Ishikawa (cell line): ENCODE results near the gene CPNE4.

Experiments
- CEBPB ChIP-seq: IDR thresholded peaks from 2 replicates; pipeline ENCODE4 v1.6.1; 2012
- CREB1 ChIP-seq: IDR thresholded peaks from 2 replicates; pipeline ENCODE4 v1.6.1; 2012; ENCODE audit warnings: low read depth
- EGR1 ChIP-seq: IDR thresholded peaks from 2 replicates; pipeline ENCODE4 v1.6.1; 2012
- EP300 ChIP-seq: IDR thresholded peaks from 2 replicates; pipeline ENCODE4 v1.6.1; 2012; ENCODE audit warnings: borderline replicate concordance
- FOXM1 ChIP-seq: IDR thresholded peaks from 2 replicates; pipeline ENCODE4 v1.6.1; 2012; ENCODE audit warnings: low read depth, borderline replicate concordance
- NFIC ChIP-seq: IDR thresholded peaks from 2 replicates; pipeline ENCODE4 v1.6.1; 2012
- RAD21 ChIP-seq: IDR thresholded peaks from 2 replicates; pipeline ENCODE4 v1.6.1; 2012; ENCODE audit warnings: low read depth
- TAF1 ChIP-seq: IDR thresholded peaks from 2 replicates; pipeline ENCODE4 v1.6.1; 2012; ENCODE audit warnings: low read depth, mild to moderate bottlenecking
- TCF12 ChIP-seq: IDR thresholded peaks from 2 replicates; pipeline ENCODE4 v1.6.1; 2012; ENCODE audit warnings: low read depth
- TEAD4 ChIP-seq: IDR thresholded peaks from 2 replicates; pipeline ENCODE4 v1.6.1; 2012
- YY1 ChIP-seq: IDR thresholded peaks from 2 replicates; pipeline ENCODE4 v1.6.1; 2012; ENCODE audit warnings: low read depth
- ZBTB7A ChIP-seq: IDR thresholded peaks from 2 replicates; pipeline ENCODE4 v1.6.1; 2012; ENCODE audit warnings: low read depth
- TF ChIP-seq, protein P1 (sequence below): IDR thresholded peaks from 2 replicates; pipeline ENCODE4 v1.6.1; 2012; ENCODE audit warnings: low read depth, mild to moderate bottlenecking
- TF ChIP-seq, protein P2 (sequence below): IDR thresholded peaks from 2 replicates; pipeline ENCODE4 v1.6.1; 2012
- TF ChIP-seq, protein P3 (sequence below): IDR thresholded peaks from 2 replicates; pipeline ENCODE4 v1.6.1; 2012

The CPNE4 gene

DNA sequence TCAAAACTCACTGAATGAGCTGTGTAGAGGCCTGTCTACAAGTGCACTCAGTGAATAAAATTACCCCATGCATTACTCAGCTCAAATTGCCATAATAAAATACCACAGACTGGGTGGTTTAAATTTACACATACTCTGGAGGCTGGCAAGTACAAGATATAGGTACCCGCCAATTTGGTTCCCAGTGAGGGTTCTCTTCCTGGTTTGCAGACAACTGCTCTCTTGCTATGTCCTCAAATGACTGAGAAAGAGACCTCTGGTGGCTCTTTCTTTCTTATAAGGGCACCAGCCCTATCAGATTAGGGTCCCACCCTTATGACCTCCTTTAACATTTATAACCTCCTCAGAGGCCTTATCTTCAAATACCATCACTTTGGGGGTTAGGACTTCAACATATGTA lies 237.0 kb downstream of the CPNE4 start:
- TF ChIP-seq, protein P1, sequence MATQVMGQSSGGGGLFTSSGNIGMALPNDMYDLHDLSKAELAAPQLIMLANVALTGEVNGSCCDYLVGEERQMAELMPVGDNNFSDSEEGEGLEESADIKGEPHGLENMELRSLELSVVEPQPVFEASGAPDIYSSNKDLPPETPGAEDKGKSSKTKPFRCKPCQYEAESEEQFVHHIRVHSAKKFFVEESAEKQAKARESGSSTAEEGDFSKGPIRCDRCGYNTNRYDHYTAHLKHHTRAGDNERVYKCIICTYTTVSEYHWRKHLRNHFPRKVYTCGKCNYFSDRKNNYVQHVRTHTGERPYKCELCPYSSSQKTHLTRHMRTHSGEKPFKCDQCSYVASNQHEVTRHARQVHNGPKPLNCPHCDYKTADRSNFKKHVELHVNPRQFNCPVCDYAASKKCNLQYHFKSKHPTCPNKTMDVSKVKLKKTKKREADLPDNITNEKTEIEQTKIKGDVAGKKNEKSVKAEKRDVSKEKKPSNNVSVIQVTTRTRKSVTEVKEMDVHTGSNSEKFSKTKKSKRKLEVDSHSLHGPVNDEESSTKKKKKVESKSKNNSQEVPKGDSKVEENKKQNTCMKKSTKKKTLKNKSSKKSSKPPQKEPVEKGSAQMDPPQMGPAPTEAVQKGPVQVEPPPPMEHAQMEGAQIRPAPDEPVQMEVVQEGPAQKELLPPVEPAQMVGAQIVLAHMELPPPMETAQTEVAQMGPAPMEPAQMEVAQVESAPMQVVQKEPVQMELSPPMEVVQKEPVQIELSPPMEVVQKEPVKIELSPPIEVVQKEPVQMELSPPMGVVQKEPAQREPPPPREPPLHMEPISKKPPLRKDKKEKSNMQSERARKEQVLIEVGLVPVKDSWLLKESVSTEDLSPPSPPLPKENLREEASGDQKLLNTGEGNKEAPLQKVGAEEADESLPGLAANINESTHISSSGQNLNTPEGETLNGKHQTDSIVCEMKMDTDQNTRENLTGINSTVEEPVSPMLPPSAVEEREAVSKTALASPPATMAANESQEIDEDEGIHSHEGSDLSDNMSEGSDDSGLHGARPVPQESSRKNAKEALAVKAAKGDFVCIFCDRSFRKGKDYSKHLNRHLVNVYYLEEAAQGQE: no peak
- TF ChIP-seq ZBTB7A: no peak
- no peak for TF ChIP-seq FOXM1
- no peak for TF ChIP-seq TAF1
- no peak for TF ChIP-seq CEBPB
- TF ChIP-seq, protein P2, sequence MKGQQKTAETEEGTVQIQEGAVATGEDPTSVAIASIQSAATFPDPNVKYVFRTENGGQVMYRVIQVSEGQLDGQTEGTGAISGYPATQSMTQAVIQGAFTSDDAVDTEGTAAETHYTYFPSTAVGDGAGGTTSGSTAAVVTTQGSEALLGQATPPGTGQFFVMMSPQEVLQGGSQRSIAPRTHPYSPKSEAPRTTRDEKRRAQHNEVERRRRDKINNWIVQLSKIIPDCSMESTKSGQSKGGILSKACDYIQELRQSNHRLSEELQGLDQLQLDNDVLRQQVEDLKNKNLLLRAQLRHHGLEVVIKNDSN: no peak
- TF ChIP-seq YY1: no peak
- no peak for TF ChIP-seq CREB1
- no peak for TF ChIP-seq TEAD4
- TF ChIP-seq RAD21: no peak
- no peak for TF ChIP-seq TCF12
- TF ChIP-seq EGR1: no peak
- TF ChIP-seq, protein P3, sequence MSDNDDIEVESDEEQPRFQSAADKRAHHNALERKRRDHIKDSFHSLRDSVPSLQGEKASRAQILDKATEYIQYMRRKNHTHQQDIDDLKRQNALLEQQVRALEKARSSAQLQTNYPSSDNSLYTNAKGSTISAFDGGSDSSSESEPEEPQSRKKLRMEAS: no peak
- no peak for TF ChIP-seq EP300
- no peak for TF ChIP-seq NFIC

DNA sequence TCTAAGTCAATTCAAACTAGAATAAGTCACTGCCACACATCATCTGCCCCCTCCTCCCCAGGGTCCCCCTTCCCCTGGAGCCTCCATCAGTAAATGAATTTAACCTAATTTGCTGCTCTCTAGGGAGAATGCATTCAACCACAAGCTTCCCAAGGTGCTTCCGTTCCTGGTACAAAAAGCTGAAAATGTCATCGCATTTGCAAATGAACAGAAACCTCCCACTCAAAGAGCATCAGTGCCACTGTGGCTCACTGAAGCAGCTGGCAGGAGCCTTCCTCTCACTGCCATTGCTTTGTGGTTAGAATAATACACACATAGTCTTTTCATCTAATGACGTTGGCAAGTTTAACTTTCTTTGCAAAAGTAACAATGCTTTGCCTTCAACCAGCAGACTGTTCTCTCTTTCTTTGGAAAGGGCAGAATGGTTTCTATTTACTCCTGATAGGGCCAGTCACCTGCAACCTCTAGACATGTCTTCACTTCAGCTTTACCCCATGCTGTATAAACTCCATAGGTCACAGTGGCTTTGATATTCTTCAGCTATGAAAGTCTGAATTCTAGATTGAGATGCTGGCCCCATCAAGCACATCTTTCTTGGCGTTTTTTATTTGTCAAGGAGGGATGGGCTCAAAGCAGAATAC lies 238.1 kb downstream of the CPNE4 start:
- TF ChIP-seq, protein P3: no peak
- TF ChIP-seq CEBPB (no peak), RAD21 (no peak), TCF12 (no peak), ZBTB7A (no peak), CREB1 (no peak), EP300 (no peak), EGR1 (no peak), TEAD4 (no peak), TAF1 (no peak), YY1 (no peak), NFIC (no peak), FOXM1 (no peak)
- TF ChIP-seq, protein P1: no peak
- TF ChIP-seq, protein P2: no peak

DNA sequence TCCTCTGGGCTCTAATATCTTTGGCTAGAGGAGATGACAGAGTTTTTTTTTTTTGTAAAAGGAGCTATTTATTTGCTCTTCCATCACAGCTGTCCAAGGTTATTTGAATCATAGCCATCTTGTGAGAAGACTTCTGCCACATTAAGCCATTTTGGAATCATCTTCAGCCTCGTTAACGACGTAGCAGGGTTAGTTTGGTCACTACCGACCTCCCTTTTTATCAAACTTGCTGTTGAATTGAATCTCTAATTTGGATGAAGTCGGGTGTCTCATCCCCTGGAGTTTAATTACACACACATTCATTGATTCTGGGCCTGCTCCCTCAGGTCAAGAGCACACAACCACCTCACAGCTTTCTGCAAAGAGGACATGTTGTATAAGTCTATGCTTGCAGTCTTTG lies 238.7 kb downstream of the CPNE4 start:
- TF ChIP-seq CREB1 (no peak), ZBTB7A (no peak), FOXM1 (no peak), CEBPB (no peak), TEAD4 (no peak), NFIC (no peak), TAF1 (no peak), RAD21 (no peak), EGR1 (no peak), YY1 (no peak), TCF12 (no peak), EP300 (no peak)
- TF ChIP-seq, protein P2: no peak
- TF ChIP-seq, protein P1: no peak
- TF ChIP-seq, protein P3: no peak
